Measurements from ENCODE around the gene BRD9. TPM values are rescaled to one million over a fixed set of nuclear protein-coding genes. Genes with fewer than 3 reads are reported as not detected.

The BRD9 gene
- total and polyA plus RNA-seq, 2 of the 4 experiments (the other 2 are of a cell fraction): 22.0 to 43.4 TPM

DNA sequence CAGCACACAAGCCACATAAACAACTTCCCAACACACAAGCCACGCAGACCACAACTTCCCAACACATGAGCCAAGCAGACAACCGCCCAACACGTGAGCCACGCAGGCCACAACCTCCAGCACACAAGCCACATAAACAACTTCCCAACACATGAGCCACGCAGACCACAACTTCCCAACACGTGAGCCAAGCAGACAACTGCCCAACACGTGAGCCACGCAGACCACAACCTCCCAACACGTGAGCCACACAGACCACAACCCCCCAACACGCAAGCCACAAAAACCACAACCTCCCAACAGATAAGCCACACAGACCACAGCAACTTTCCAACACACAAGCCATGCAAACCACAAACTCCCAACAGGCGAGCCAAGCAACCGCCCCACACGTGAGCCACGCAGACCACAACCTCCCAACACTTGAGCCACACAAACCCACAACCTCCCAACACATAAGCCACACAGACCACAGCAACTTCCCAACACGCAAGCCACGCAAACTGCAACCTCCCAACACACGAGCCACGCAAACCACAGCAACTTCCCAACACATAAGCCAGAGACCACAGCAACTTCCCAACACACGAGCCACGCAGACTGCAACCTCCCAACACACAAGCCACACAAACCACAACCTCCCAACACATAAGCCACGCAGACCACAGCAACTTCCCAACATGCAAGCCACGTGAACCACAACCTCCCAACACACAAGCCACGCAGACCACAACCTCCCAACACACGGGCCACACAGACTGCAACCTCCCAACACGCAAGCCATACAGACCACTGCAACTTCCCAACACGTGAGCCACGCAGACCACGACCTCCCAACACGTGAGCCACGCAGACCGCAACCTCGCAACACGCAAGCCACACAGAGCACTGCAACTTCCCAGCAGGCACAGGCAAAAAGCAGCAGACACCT, 10.1 kb downstream of the BRD9 start (continued):
- TF ChIP-seq MXI1 (IDR thresholded peaks at IDR 0.05; ENCODE audit: borderline replicate concordance, low read depth, low read length): no peak

DNA sequence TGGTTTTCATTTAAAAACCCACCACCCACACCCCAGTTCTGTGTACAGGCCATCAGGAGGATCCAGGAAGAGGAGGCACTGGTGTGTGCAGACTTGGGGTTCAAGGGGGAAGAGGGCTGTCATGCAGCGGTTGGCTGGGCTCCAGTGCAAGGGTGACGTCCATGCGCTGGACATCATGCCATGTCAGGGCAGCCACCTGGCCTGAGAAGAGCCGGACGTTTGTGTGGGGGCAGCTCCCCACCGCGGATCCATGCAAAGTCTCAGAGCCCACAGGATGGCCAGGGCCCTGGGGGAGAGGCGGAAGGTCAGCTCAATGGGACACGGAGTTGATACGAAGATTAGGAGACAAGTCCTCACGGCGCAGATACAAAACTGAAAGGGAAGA, 11.1 kb downstream of the BRD9 start:
- no peak for DNase-seq
- Histone ChIP-seq H3K4me2 (ENCODE audit: low read depth, low read length) (no peak overlapping the region), H3K27me3 (ENCODE audit: control insufficient read depth, insufficient read depth, low read length) (no peaks in the 10 kb centered on the region), H3K9me1 (ENCODE audit: insufficient read depth, low read length) (peaks cover 11% of the 10 kb centered on the region), H3K9ac (ENCODE audit: low read depth, low read length) (no peak overlapping the region), H2BK5ac (ENCODE audit: low read depth, low read length, poor library complexity, severe bottlenecking) (no peak overlapping the region), H2AK9ac (replicated peaks; ENCODE audit: low read depth, low read length, poor library complexity) (no peak overlapping the region), H2BK120ac (ENCODE audit: low read depth, low read length) (no peak overlapping the region), H2BK20ac (ENCODE audit: low read depth, low read length) (no peak overlapping the region), H3K4me1 (ENCODE audit: control insufficient read depth, insufficient read depth, low read length) (no peaks in the 10 kb centered on the region), H3K9me3 (ENCODE audit: control insufficient read depth, insufficient read depth, low read length) (no peaks in the 10 kb centered on the region), H4K8ac (ENCODE audit: low read depth in 2 of 2, low read length in 2 of 2) (no peak overlapping the region), H3K4ac (ENCODE audit: low read depth, low read length) (no peak overlapping the region), H3K4me3 (ENCODE audit: insufficient read depth, low read depth, low read length) (no peak overlapping the region), H4K20me1 (ENCODE audit: insufficient read depth, low read length) (peaks cover 29% of the 10 kb centered on the region), H2AK5ac (ENCODE audit: low read depth, low read length) (no peak overlapping the region), H3K36me3 (ENCODE audit: control insufficient read depth, insufficient read depth, low read length) (peaks cover 73% of the 10 kb centered on the region), H3K18ac (ENCODE audit: low read depth, low read length) (no peak overlapping the region), H2BK15ac (ENCODE audit: low read depth, low read length) (no peak overlapping the region), H3K79me1 (ENCODE audit: low read depth in 1 of 2, low read length in 2 of 2) (peaks cover 31% of the 10 kb centered on the region in 2 experiments), H3K56ac (ENCODE audit: extremely low read depth, insufficient read depth, low read length) (no peak overlapping the region), H4K5ac (ENCODE audit: low read depth, low read length) (no peak overlapping the region), H3K27ac (ENCODE audit: insufficient read depth, low read length) (no peak overlapping the region), H4K91ac (ENCODE audit: insufficient read depth, low read depth, low read length) (no peak overlapping the region), H3K23ac (ENCODE audit: low read depth, low read length) (no peak overlapping the region), H2AFZ (replicated peaks; ENCODE audit: low read length, poor library complexity) (no peak overlapping the region), H3K14ac (replicated peaks; ENCODE audit: low read depth, low read length) (no peak overlapping the region)
- BruUV-seq (replicated peaks): no TSS peak
- ChIA-PET CTCF (no interaction called here), POLR2A (ENCODE audit: unreplicated experiment) (no interaction called here)
- intact Hi-C loops (cut with micrococcal nuclease) (no loop called here), dilution Hi-C loops (cut with HindIII; ENCODE audit: low sequenced_read_pairs, unreplicated experiment) (no loop called here), in situ Hi-C loops (cut with MboI; ENCODE audit: low sequenced_read_pairs) (no loop called here)
- WGBS, 2 experiments (ENCODE audit: extremely low coverage in 2 of 2, insufficient read length in 1 of 2): 89% methylated on average over 12 of the region's 12 CpGs; no CpG with 5 or more reads in 1 of the 2 experiments
- ATAC-seq (ENCODE audit: low read depth): no peak
- TF ChIP-seq RCOR1 (IDR thresholded peaks at IDR 0.05; ENCODE audit: insufficient replicate concordance, low read length) (no peak), CHD1 (IDR thresholded peaks at IDR 0.05; ENCODE audit: low read depth, low read length) (no peak)
- TF ChIP-seq, protein P1, sequence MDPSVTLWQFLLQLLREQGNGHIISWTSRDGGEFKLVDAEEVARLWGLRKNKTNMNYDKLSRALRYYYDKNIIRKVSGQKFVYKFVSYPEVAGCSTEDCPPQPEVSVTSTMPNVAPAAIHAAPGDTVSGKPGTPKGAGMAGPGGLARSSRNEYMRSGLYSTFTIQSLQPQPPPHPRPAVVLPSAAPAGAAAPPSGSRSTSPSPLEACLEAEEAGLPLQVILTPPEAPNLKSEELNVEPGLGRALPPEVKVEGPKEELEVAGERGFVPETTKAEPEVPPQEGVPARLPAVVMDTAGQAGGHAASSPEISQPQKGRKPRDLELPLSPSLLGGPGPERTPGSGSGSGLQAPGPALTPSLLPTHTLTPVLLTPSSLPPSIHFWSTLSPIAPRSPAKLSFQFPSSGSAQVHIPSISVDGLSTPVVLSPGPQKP (IDR thresholded peaks at IDR 0.05; ENCODE audit: borderline replicate concordance, low read depth, low read length): no peak
- TF ChIP-seq, protein P2, sequence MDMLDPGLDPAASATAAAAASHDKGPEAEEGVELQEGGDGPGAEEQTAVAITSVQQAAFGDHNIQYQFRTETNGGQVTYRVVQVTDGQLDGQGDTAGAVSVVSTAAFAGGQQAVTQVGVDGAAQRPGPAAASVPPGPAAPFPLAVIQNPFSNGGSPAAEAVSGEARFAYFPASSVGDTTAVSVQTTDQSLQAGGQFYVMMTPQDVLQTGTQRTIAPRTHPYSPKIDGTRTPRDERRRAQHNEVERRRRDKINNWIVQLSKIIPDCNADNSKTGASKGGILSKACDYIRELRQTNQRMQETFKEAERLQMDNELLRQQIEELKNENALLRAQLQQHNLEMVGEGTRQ (IDR thresholded peaks at IDR 0.05; ENCODE audit: low read depth, low read length): no peak
- TF ChIP-seq, protein P3, sequence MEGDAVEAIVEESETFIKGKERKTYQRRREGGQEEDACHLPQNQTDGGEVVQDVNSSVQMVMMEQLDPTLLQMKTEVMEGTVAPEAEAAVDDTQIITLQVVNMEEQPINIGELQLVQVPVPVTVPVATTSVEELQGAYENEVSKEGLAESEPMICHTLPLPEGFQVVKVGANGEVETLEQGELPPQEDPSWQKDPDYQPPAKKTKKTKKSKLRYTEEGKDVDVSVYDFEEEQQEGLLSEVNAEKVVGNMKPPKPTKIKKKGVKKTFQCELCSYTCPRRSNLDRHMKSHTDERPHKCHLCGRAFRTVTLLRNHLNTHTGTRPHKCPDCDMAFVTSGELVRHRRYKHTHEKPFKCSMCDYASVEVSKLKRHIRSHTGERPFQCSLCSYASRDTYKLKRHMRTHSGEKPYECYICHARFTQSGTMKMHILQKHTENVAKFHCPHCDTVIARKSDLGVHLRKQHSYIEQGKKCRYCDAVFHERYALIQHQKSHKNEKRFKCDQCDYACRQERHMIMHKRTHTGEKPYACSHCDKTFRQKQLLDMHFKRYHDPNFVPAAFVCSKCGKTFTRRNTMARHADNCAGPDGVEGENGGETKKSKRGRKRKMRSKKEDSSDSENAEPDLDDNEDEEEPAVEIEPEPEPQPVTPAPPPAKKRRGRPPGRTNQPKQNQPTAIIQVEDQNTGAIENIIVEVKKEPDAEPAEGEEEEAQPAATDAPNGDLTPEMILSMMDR (conservative IDR thresholded peaks at IDR 0.05; ENCODE audit: low read depth, low read length): no peak

Measured in IMR-90 (cell line).